HG03103 (cell line): ENCODE results near the gene NDST3.

Experiments used
- ATAC-seq: cut with Tn5 transposase; IDR thresholded peaks from one replicate; pipeline ENCODE4 v1.9.1; 2021; ENCODE audit warnings: low read depth; ENCODE audit not compliant: unreplicated experiment

NDST3 gene

DNA sequence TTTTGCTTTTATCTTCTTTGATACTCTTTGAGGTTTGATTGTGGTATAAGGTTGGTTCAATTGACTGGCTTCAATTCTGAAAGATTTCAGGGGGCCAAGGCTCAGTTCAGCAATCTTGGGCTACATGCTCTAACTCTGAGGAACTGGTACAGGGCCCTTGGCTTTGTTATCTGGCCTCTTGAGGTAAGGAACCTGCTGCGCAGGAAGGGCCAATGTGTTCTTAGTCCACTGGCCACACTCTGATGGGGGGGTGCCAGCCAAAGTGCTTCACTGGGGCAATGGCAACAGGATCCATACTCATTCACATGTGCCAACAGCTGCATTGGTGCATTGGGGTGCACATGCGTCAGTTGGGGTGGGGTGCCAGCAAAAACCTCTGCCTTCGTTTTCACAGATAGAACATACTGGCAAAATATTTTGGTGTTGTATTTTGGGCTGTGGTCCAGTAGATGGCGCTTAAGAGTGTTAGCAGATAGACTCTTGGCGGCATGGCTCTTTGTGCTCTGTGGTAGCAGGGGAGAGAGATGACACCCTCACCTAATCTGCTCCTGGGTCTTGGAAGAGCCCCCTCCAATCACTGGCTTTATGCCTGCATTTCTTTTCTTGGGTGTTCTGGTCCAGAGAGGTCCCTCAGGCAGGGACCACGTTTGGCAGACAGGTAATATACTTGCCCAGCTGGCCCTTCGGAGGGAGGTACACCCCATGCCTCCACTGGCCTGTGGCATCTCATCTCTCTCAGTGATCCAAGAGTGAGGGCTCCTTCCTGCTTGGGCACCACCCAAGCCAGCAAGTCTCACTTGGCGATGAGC, 42.9 kb downstream of the NDST3 start:
- ATAC-seq, result peak; percentile 89

DNA sequence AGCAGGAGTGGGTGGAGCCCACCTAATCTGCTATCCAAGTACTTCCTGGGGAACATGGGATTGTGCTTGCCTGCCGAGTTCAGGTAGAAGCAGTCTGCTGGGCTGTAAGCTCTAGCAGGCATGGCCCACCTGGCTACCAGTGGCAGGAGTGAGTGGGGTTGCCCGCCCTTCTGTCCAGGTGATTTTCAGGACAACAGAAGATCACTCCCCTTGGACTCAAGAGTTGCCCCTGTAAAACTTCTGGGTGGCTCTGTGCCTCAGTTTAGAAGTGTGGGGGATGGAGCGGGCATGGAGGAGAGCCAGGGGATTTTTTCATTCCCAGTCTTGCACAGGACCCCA, 43.5 kb downstream of the NDST3 start:
- ATAC-seq, result no peak

DNA sequence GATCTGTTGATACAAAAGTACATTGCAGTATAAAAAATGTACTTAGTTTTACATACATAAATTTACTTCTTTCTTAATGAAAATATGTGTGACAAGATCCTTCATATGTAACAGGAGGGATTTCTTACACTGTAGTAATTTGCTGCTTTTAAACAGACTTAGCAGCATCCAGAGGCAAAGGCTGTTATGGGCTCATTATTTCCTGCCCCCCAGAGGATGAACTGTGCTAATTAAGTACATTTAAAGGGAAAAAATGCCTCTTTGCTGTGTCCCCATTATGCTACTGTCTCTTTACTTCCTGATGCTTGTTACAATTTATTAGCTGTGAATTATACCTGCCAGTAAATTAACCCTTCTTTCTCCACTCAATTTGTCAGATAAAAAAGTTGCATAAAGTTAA, 47.1 kb downstream of the NDST3 start:
- no peak for ATAC-seq

DNA sequence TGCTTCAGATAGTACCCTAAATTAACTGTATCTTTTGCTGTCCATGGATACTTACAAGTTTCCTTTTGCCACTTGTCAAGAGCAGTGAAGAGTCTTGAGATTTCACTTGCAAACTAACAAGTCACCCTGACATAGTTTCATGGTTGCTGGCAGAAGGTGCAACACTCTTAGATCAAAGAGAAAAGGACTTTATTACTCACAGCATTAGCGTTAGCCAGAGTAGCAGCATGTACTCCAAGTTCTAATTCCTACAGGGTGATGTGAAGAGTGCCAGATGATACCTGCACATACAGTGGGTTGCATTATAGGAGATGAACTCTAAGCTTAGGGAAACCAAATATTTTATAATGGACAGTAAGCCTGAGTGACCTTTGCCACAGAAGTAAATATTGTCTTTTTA, 47.9 kb downstream of the NDST3 start:
- ATAC-seq, result no peak

DNA sequence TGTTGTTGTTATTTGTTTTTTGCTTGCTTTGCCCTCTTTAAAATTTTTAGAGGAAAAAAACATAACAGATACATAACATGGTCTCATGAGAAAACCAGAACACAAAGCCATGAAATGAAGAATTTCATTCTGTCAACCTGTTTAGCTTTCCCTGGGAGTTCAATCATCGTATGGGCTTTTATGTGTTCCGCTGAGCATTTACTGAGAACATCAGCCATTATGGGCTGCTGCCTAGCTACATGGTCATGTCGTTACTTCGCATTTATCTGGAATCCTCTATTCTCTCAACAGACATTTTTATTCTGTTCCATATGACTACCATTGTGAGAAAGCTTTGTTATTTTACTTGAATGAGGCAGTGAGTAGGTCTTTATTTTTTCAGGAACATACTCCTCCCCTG, 51.4 kb downstream of the NDST3 start:
- ATAC-seq, result no peak

DNA sequence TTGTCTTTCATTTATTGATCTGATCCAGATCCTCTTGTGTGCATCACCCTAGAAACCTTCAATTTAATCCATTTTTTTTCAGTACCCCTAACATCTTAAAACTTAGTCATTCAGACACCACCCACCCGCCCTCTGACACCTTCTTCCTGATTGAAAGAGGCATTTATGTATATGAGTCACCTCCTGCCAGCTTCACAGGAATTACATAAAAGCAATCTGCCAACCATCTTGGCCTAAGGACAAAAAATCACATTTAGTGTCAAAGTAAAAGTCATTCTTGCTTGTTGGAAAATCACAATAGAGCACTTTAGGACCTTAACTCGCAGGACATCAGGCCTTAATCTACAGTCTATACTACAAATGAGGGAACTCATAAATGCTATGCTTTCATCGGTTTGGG, 52.1 kb downstream of the NDST3 start:
- no peak for ATAC-seq

DNA sequence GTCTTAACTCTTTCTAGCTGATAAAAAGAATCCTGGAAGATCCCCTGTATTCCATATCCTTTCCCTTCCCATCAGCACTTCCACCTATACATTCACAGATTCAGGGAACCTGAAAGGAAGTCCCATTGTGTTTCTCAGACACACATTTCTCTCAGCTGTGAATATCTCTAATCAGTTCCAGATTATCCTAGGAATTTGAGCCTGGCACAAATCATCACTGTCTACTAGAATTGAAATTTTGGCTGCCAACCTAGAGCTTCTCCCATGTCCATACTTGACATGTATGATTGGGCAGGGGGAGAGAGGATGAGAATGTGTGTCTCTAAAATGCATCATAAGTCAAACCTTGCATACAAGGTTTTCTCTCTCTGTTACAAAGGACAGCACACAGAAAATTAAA, 53.1 kb downstream of the NDST3 start:
- no peak for ATAC-seq

DNA sequence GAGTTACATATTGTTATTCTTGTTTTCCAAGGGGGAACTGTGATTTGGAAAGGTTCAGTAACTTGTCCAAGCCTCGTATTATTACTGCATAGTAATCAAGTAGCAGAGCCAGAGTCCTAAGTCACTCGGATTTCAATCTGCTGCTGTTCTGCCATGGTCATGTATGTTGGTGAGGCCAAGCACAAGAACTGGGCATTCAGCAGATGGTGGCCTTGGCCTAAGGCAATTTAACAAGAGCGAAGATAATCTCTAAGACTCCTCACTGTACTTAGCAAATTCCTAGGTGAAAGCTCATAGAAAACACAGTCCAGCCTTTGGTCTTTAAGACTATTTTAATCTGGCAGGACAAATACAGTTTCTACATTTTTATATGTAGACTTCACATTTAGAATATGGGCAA, 64.8 kb downstream of the NDST3 start:
- no peak for ATAC-seq

DNA sequence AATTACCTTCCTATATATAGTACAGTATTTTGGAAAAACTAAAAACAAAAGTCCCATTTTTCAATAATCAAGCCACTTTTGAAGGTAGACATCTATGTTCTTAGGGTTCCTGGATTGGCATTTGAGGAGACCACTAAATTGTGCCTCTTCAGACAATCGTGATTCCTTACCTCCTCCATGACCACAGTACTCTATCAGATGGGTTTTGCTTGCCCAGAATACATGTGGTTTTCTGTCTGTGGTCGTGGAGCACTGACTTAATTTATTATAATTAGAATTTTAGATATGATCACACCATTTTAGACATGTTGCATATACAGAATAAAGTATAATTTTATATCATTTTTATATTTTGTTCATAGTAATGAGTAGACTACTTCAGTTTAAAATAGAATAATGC, 67.9 kb downstream of the NDST3 start:
- no peak for ATAC-seq

DNA sequence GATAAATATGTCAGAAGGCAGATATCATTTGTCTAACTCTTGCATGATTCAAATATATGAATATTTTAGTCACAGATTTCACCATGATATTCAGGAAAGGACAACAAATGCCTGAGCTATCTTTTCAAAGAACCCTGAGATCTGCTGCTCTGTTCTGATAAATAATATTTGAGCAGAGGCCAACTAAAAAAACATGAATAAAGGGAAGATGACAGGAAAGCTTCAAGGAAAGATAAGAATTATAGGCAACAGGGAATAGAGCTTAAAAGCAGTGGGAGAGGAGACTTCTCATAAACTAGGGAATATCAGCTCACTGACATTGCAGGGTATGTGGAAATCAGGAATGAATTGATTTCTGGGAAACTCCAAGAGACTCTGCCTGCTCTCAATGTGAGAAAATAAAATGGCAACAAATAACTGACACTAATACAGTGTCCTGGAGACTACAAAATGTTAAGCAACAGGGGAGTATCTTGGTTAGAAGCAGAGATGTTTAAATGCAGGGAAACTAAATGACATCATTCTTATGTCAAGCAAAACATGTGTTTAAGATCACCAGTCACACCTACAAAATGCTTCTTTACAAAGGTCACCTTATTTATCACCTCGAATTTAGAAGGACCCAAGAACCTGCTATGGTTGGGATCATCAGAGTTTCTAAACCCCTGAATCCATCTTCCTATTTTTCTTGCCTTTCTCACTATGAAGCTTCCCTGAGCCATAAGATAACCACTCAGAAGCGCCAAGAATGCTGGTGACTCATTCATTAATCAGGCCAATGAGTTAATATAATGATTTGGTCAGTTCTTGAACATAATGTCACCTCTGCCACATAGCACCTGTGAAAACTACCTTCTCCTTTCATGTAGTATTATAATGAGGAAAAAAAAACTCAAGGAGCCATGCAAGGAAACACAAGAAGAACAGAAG, 78.1 kb downstream of the NDST3 start:
- ATAC-seq, result no peak

DNA sequence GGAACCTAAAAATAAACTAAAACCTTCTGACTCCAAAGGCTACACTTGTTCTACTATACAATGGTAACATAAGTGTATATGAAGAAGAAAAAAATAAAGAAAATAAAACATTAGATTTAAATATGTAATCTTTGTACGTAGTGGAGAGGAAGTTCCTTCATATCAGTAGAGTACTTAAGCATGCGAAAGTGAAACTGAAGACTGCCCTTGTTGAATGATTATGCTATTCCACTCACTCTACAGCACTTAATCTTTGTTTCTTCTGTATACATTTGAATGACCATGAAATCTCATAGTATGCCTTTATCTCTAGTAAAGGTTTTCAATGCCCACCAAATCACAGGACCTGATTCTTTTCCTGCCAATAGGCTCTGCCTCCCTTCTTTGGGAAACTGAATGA, 78.9 kb downstream of the NDST3 start:
- ATAC-seq, result no peak

DNA sequence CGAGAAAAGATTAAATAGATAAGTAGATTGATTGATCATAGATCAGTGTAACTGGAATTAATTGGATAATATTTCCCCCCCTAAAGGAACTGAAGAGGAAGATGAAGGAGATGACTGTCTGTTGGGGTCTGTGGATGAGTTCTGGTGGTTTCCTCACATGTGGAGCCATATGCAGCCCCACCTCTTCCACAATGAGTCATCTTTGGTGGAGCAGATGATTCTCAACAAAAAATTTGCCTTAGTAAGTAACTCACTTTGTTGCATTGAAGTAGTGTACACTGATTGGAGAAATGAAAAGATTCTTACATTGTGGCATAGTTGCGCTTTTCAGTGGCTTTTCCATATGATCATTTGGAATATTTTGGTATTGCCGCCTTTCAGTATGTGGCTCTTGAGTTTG, 80.4 kb downstream of the NDST3 start:
- ATAC-seq, result no peak

DNA sequence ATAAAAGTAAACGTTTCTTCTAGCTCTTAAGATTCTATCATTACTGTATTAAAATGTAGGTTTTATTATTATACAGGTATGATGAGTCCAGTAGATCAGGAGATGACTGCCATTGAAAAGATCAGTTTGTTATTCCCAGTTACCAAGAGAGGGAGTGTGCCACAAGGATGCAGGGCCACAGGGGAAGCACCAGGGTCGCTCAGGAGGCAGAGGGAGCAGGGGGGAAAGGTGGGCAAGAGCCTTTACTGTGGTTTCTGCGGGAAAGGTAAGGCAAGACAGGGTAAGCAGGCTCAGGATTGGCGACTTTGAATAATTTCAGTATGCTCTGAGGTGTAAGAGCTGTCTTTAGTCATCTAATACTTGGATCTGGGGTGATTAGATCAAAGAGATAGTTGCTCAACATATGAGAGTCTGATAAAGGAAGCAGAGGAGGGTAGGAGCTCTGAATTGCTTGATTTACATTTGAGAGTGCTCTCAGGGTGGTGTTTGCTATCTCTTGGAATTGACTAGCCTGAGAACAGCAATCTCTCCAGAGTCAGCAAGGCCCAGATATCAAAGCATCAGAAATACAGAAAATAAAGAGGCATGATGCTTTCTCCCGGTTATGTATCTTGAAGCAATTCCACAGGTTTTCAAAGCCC, 86.0 kb downstream of the NDST3 start:
- no peak for ATAC-seq

DNA sequence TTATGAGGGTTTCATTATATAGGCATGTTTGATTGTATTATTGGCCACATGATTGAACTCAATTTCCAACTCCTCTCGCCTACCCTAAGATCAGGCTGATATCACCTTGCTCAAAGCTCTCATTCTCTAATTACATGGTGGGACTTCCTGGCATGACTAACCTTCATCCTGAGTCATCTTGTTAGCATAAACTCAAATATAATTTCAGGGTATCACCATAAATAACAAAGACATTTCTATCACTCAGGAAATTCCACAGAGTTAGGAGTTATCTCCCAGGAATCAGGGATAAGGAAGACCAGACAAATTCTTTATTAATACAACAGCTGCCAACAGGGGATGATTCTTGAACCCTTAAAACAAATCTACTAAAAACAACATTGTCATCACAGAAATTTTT, 90.7 kb downstream of the NDST3 start:
- no peak for ATAC-seq

DNA sequence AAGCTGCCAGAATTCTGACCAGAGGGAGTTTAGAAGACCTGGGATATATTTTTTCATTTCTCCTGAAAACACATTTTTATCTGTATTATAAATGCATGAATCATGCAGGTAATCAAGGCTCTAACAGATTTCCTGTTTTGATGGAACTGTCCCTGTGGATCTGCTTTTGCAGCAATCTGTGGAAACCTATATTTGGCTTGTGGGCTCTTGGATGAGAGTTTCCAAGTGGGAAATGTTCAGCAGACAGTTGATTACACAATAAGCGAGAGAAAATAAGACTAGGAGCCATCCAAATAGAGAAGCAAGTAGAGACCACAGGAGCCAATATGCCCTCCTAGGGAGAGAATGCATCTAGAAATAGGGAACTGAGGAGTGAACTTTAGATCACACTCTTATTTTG, 105.0 kb downstream of the NDST3 start:
- ATAC-seq, result no peak

DNA sequence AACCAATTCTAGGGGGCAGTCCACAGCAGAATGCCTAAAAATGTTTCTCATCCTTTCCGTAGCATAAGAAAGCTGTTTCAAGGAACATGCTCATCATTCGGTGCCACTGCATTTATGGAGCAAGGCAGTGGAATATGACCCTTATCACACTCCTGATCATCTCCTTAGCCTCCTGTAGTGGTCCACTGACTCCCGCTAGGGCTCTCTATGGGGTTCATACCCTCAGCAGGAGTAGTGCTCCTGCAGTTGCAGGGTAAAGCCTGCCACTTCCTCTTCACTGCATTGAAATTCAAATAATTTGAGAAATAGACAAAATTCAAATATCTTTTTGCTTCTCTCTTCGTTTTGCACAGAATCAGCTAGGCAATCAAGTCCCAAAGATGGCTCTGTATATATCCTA, 107.0 kb downstream of the NDST3 start:
- no peak for ATAC-seq

DNA sequence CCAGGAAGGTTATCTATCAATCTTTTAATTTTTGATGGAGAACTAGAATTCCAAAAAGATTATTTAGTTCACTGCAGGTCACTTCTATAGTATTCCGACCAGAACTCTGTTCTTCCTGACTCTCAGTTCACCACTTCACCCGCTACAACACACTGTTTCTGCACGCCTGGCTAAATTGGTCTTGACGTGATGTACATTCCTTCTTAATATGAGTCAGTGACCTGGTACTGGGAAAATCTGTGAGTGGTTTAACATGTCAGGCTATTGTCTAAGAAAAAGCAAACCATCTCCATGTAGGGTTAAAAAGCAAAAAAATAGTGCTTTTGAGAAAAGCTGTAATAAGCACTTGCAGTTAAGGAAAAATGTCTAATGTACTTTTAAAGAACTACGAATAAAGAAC, 120.4 kb downstream of the NDST3 start:
- ATAC-seq, result no peak

DNA sequence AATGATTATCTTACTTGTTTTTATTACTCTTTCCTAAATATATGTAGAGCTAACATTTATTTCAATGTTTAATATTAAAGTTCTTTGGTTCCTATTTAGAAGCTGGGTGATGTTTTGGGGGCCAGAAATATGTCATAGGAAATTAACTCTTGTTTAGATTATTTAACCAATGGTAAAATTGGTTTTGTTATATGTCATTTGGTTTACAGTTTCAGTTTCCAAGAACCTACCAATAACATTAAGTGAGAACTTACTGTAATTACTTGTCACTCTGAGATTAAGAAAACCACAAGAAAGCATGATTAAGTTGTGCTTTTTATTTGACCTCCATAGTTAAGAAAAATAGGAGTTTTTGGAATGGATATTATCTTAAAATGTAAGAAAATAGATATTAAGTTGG, 121.2 kb downstream of the NDST3 start:
- no peak for ATAC-seq

DNA sequence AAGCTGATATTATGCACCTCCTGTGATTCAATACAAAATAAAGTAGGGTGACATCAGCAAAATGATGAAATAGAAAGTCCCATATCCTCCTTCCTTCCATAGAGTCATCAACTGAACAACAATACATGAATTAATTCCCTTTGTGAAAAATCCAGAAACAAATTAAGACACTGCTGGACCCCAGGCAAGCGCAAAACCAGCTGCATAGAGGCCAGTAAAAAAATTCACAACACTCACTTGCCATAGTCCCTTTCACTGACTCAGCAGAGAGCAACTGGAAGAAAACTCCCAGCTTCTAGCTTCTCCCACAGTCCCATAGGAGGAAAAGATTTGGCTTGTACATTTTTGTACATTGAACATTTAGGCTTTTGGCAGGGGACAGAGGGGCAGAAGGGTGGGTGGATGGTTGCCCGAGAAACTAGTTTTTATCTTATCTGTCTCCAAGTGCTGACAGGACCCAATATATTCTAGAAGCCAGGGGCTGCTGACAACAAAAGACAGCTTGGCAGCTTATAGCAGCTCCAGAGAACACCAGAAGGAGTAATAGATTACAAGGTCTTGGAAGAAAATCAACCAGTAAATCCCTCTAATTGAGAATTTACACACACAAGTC, 124.6 kb downstream of the NDST3 start:
- no peak for ATAC-seq

DNA sequence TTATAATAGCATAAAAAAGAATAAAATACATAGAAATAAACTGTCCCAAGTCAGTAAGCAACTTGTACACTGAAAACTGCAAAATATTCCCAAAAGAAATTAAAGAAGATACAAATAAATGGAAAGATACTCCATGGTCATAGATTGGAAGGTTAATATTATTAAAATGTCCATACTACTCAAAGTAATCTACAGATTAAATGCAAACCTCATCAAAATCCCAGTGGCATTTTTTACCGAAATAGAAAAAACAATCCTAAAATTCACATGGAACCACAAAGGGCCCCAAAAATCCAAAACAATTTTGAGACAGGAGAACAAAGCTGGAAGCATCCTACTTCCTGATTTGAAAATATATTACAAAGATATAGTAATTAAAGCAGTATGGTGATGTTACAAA, 133.0 kb downstream of the NDST3 start:
- no peak for ATAC-seq

DNA sequence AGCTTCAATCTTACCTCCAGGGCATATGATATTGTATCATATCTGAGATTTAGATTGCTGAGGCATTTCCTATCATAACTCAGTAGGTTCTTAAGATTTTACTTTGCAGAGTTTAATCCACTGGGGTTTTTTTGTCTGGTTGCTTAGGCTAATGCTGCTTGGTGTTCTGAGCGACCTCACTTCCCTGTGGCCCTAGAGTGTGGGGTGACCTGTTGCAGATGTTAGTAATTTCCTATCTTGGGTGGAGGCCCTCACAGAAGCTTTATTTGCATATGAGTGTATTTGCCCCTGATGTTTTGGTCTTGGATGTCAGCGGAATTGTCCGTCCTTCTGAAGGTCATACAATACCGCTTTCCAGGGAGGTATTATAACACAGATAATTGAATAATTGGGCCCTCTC, 137.1 kb downstream of the NDST3 start:
- ATAC-seq, result no peak
